Fibroblast of skin of back (primary cell): ENCODE data around the gene MYO15A.
"Not testable (repeated sequence)": the region's sequence is repeated elsewhere in the genome, so short reads cannot be mapped to it uniquely, and the experiment has no call there.

Source experiments
- DNase-seq: peaks from one replicate; pipeline ENCODE4 v3.0.0-alpha.2; 2013

Gene MYO15A

DNA sequence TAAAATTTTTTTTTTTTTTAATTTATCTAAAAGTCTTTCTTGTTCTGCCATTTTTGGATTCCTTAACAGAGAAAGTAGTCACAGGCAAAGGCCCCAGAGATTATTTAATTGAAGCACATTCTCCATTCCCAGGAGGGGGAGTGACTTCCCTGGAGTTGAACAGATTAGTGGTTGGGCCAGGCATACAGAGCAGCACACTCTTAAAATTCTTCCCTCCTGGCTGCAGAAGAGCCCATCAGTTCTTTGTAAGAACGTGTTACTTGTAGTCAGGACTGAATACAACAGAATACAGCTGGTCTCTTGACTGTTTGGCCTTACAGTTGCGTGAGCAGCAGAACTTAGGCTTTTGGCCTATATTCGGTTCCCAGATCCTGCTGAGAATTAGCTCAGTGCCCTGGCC, 76.8 kb downstream of the MYO15A start:
- peak; percentile 50 for DNase-seq

DNA sequence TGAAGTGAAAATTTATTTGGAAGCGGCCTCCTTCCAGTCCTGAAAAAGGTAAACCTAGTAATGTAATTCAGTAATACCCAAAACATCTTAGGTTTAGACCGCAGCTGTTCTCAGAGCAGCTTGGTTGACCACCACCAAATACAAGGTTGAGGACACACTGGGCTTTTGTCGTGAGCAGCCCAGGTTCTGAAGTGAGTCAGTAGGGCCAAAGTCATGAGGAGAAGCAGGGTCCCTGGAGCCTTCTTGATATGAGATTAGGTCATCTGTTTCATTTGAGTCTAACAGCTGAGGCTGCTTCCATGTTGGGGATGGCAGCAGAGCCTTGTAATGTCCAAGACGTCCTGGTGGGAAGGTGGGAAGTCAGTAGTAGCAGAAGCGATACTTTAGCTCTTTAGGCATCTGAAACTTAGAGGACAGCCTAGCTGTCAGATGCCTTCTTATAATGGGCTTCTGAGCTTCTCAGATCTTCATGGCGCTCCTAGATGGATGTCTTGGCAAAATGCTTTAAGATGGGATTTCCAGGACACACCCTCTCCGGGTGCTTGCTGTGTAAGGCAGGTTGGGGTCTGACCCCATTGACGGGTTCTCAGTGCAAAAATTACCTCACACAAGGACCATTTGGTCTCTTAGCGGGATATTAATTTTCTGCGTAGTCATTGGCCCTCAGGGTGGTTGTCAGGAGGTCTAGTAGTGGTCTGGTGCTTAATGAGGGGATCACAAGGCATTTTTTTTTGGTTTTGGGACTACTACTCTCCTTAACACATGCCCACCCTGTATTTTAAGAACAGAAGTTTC, 77.5 kb downstream of the MYO15A start:
- DNase-seq, result peak; percentile 54

DNA sequence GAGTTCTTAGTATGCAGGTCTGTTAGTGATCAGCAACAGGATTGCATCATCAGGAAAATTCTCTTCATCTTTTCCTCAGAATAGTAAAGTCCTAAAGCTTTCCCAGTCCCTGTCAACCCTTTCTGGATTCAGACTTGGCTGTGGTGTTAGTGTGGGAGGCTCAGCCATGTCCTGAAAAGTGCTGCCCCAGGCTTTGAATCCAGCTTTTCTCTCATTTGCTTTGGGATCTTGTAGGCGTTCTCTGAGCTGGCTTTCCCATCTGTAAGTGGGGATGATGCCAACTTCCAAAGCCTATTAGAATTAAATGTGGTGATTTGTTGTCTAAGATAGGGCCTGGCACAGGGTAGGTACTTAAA, 78.0 kb downstream of the MYO15A start:
- peak; percentile 13 for DNase-seq

DNA sequence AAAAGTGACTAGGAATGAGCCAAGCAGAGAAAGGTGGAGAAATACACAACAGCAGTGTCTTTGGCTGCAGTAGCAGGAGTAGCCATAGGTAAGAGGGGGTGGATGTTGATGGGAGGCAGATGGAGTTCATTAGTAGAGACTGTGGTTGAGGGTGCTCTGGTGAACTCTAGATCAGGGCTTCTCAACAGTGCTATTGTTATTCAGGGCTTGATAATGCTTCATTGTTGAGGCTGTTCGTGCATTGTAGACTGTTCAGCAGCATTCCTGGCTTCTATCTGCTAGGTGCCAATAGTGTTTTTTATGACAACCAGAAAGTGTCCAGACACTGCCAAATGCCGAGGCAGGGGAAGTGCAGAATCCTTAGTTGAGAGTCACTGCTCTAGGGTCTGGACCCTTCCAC, 78.7 kb downstream of the MYO15A start:
- no peak for DNase-seq

DNA sequence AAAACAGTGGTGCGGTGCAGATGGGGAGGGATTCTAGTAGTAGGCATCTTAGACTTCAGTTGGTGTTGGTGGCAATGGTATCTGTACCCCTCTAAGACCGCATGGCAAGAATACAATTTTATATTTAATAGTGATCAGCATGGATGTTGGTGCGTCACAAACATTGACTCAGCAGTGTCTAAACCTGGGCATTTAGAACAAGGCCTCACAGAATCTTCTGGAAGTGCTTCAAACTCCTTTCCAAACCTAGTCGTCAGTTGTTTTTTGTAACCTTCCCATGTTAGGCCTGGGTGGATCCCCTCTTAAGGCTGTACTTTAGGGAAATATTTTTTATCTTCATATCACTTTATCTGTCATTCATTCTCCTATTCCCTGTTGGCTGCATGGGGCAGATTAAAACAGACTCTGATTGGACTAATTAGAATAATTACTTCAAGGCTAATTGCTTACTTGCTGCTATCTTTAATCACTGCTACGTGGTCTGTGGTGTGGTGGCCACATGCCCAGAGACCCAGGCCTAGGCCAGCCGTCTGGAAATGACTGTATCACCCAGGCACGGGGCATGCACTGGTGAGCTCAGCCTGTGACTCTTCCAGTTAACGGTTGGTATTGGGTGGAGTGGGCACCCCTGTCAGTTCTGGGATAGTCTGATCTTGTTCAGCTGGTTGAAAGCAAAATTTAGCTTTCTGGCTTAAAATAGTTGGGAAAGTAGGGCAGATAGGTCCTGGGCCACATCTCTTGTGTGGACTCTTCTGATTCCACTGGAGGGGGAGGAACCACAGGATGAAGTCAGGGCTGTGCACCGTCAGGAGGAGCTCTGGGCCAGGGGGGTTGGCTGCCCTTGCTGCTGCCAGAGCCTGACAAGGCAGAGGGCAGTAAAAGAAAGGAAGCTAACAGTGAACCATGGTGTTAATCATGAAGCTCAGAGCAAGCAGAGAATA, 79.5 kb downstream of the MYO15A start:
- DNase-seq, result peak; percentile 42

DNA sequence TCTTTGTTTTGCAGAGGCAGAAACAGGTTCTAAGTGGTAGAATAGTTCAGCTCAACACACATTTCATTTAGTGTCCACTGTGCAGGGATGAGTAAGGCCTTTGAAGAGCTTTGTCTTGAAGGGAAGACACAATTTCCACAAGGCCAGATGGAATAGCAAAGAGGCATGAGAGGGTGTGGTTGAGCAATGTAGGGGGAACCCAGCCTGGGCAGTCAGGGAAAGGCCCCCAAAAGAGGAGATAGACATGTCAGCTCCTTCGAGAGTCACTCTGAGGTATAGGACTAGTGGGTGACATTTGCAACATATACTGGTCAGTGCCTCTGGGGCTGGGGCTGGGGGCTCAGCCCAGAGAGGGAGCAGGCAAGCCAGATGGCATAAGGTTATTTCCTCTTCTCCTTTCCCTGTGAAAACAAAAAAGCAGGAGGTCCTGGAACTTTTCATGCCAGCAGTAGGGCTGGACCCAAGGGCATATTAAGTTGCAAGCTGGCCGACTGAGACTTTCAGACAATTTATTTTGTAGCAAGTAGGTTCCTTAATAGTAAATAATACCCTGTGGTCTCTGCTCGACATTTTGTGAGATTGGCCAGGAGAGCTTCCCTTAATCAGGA, 82.2 kb downstream of the MYO15A start:
- DNase-seq, result no peak

DNA sequence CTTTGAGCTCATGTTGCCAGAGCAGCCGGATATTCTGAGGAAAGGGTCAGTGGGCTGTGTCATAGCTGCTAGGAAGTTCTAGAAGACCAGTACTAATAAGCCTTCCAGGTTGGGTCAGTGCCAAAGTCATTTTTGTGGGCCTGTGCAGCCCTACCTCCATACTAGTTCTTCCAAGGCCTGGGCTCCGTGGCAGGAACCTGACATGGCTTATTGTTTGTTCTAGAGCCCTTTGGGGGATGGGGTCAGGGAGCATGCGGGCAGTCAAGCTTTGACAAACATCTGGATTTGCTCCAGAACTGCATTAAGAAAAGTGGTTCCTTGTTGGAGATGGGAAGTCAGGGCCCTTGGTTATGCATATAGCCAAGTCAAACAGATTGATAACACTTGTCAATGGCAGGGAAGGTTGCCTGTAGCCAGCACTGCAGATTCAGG, 82.7 kb downstream of the MYO15A start:
- DNase-seq, result no peak

DNA sequence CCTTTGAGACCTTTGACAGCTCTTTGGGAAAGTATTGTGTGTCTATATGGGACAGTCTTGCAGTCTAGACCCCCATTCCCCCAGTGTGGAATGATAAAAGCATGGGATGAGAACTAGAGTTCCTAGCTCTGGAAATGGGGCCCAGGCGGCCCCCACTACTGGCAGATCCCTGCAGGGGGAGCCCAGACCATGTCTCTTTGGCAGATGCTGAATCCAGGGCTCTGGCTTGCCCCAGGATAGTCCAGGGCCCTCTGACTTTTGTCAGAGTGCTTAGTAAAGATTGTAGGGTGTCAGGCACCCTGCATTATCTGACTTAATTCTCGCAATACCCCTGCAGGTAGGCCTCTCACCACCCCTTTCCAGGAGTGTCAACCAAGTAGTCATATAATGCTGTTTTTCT, 83.4 kb downstream of the MYO15A start:
- no peak for DNase-seq

DNA sequence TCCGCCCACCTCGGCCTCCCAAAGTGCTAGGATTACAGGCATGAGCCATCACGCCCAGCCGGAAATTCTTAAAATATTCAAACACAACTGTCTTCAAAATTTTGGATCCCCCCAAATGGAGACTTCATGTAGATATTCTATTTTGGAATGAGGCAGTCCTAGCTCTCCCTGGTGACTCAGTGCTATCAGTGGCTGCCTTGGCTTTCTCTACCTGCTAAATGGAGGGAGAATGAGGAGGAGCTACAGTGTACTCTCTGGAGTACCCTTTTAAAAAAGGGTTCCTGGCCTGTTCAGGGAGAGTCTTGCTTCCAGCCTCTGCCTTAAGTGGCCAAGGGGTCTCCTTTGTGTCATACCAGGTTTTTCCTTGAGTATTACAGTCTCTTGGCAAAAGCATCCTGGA, 85.8 kb downstream of the MYO15A start:
- DNase-seq, result no peak

DNA sequence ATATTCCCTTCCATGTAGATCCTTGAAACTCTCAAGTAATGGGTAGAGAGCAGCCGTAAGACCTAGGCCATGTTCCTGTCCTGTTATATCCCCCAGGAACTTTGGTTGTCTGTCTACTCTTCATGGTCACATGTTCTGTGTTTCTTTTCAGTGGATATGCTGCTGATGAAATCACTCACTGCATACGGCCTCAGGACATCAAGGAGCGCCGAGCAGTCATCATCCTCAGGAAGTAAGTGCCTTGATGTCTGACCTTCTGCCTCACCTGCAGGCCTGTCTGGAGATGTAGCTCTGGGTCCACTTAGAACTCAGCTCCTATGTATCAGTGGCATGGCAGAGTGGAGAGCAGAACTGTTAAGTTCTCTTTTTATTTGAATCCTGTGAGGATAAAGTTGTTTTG, 86.2 kb downstream of the MYO15A start:
- no peak for DNase-seq

DNA sequence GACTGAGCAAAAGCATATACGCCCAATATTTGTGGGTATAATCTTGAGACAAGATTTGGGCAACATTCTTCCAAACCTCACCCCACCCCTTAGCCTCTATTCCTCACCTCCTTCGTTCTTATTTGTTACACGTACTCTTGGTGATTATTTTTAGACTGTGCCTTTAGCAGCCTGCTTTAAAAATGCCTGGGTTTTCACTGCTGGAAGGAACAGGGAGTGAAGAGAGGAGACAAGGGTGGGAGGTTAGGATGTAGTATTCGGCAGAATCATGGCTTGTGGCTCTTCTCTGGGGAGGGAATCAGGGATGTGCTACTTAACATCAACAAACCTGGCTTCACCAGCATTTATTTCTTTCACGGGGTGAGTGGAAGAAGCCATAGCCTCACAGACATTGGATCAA, 86.7 kb downstream of the MYO15A start:
- DNase-seq, result no peak

DNA sequence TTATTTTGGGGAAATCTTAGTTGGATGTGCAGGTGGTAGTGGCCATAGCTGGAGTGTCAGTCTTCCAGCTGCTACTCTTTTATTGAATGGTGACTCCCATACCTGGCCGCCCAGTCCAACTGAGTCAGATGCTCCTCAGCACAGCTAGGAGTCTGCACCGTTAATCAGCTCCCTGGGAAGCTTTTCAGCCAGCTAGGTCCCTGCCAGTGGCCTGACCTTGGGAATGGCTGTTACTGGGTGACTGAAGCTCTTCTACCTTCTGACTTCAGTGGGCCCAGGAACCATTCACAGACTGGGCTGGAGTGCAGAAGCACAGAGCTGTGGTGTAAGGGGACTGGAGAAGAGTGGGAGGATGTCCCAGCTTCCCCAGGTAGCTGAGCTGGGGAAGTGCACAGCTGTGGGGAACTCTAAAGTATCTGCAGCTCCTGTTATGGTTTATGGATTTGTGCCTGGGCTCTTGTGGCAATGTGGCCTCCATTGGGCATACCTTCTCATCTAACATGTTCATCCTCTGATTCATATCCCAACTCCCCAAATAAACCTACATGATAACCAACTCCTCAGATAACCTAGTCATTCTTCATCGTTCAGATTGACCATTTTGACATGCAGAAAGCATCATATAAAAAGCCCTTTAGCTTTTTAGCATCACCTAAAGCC, 89.1 kb downstream of the MYO15A start:
- no peak for DNase-seq

DNA sequence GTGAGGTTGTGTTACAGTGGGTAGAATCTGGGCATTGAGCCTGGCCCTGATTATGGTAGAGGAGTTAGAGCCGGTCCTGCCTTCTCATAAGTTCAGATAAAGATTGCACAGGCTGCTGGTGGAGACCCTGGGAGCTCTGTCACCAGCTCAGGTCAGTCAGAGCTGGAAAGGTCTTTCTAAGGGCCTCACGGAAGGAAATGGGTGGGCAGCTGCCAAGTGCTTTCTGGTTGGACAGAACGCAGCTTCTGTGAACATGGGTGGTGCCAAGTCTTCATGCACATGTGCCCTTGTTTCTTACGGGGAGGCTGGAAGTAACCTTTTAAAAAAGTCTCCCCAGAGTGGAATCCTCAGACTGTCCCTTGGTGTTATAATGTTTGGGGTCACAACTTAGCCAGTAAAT, 90.0 kb downstream of the MYO15A start:
- no peak for DNase-seq

DNA sequence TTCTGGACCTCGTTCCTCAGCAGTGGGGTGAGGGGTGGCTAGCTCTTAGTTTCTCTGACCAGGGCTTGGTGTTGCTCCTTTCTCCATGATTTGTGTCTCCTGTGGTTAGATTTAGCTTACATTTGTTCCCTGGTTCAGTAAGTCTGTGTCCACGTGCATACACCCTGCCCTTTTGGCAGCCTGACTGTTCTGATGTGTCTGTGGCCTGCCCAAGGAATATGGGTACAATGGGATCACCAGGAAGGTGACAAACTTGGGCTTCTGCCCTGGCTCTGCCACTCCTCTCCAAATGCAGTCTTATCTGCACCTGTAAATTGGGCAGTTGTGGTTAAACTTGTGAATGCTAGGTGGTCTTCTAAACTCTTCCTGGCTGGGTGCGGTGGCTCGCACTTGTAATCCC, 92.6 kb downstream of the MYO15A start:
- DNase-seq, result no peak

DNA sequence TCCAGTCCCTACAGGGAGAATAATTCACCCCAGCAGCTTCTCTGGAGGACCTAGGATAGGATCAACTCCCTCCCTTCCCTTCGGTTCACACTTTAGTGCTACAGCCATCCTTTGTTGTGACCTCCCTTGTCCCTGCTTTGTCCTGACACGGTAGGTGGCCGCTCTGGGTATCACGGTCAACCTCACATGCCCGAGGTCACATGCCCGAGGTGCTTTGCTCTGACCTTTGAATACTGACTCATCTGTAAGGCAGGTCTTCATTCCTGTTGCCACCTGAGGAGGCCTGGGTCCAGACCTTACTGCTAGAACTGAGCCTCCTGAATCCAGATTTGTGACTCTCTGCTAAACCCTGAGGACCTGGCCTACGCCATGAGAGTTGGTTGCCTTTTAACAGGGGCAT, 94.8 kb downstream of the MYO15A start:
- no peak for DNase-seq

DNA sequence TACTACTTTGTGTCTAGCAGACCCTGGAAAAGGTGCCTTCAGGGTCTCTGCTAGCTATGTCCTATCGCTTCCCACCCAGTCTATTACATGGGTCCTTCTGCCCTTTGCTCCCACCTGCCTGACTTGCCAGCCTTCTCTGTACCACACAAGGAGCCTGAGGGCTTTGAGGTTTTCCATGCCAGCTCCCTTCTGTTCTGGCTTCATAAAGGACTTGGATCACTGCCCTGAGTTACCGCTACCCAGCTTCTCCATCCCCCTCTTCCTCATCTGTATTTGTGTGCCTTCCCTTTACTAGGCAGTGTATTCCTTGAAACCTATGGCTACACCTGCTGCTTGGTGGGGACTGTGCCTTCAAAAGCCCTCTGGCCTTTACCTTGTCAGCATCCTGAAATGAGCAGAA, 97.3 kb downstream of the MYO15A start:
- no peak for DNase-seq

DNA sequence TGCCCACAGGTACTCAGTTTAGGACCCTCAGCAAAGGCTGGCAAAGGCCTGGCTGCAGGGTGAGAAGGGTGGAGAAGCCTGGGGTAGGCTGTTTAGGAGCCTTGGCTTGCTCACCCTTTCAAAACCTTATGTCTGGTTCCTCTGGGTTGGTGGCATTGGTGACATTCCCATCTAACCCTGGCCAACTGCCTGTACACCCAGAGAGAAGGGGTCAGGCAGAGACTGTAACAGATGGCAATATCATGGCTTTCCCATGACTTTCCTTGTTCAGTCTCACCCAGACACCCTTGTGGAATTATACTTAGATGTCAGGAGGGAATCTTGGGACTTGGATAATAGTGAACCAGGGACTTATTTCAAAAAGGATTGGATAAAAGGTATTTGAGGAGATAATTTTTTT, 98.4 kb downstream of the MYO15A start:
- no peak for DNase-seq

DNA sequence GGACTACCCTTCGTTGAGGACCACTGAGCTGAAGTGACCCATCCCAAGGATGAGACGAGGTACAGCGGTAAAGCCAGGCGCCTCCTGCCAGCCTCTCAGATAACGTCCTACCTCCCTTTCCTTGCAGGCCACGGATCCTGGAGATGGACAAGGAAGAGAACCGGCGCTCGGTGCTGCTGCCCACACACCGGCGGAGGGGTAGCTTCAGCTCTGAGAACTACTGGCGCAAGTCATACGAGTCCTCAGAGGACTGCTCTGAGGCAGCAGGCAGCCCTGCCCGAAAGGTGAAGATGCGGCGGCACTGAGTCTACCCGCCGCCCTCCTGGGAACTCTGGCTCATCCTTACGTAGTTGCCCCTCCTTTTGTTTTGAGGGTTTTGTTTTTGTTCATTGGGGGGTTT, 99.5 kb downstream of the MYO15A start:
- no peak for DNase-seq

DNA sequence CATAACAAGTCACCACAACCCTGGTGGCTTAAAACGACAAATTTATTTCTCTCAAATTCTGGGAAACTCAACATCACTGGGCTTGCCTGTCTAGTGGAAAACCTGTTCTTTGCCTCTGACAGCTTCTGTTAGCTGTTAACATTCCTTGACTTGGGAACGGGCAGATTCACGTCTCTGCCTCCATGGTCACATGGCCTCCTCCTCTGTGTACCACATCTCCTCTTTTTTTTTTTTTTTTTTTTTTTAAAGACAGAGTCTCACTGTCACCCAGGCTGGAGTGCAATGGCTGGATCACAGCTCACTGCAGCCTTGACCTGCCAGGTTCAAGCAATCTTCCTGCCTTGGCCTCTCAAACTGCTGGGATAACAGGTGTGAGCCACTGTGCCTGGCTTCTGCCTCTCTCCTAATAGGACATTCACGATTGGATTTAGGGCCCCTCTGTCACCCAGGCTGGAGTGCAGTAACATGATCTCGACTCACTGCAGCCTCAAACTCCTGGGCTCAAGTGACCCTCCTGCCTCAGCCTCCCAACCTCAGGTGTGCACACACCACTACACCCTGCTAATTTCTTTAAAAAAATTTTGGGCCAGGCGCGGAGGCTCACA, 105.2 kb downstream of the MYO15A start:
- no peak for DNase-seq

DNA sequence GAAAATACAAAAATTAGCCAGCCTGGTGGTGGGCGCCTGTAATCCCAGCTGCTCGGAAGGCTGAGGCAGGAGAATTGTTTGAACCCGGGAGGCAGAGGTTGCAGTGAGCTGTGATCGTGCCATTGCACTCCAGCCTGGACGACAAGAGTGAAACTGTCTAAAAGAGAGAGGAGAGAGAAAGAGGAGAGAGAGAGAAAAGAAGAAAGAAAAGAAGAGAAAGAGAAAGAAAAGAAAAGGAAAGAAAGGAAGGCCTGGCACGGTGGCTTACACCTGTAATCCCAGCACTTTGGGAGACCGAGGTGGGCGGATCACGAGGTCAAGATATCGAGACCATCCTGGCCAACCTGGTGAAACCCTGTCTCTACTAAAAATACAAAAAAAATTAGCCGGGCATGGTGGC, 108.3 kb downstream of the MYO15A start:
- not testable (repeated sequence) for DNase-seq

DNA sequence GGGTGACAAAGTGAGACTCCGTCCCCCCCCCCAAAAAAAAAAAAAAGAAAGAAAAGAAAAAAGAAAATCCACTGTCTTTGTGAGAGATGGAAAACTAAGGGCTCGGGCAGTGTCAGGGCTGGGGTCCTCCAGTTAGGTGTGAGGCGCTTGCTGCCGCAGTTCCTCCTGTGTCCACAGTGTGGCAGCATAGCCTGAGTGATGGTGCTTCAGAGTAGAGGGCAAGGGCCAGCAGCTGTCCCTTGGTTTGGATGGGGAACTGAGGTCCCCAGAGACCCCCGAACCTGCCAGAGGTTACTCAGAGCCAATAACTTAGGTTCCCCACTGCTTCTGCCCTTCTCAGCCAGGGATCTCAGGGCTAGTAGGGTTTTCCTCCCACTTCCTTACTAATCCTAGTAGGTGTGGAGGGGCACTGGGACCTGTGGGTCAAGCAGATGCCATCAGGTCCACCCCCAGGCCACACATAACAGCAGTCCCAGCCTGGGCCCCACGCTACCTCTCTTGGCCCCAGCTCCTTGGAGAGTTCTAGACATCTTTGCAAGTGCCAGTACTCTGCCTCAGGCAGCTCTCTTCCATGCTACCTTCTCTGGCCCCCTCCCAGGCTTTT, 109.0 kb downstream of the MYO15A start:
- peak; percentile 58 for DNase-seq
